GM23338 (cell line): ENCODE results near the gene NEK2.

Experiments
- CREB1 ChIP-seq: fragments of 250-450 bp; sonication (Bioruptor Pico); IDR thresholded peaks from 2 replicates; pipeline ENCODE4 v1.5.0; 2020; ENCODE audit warnings: low read depth, mild to moderate bottlenecking, moderate library complexity
- EZH2 ChIP-seq: fragments of 200-600 bp; sonication (generic); IDR thresholded peaks from one replicate; pipeline ENCODE4 v1.8.0; 2017; ENCODE audit warnings: antibody characterized with exemption, mild to moderate bottlenecking, low read depth; ENCODE audit not compliant: unreplicated experiment
- EZH2phosphoT487 ChIP-seq: fragments of 200-600 bp; sonication (generic); IDR thresholded peaks from one replicate; pipeline ENCODE4 v1.8.1; 2018; ENCODE audit warnings: antibody characterized with exemption; ENCODE audit not compliant: unreplicated experiment
- JUNB ChIP-seq: IDR thresholded peaks from one replicate; pipeline ENCODE4 v1.6.1; 2016; ENCODE audit warnings: antibody characterized with exemption; ENCODE audit not compliant: unreplicated experiment
- NANOG ChIP-seq: IDR thresholded peaks from 2 replicates; pipeline ENCODE4 v1.6.1; 2016; ENCODE audit warnings: antibody characterized with exemption, borderline replicate concordance
- POLR2AphosphoS5 ChIP-seq: IDR thresholded peaks from 2 replicates; pipeline ENCODE4 v1.6.1; 2016; ENCODE audit warnings: antibody characterized with exemption, low read depth
- STAT1 ChIP-seq: IDR thresholded peaks from one replicate; pipeline ENCODE4 v1.6.1; 2016; ENCODE audit warnings: antibody characterized with exemption; ENCODE audit not compliant: unreplicated experiment
- ZNF114 ChIP-seq: fragments of 250-450 bp; sonication (Bioruptor Pico); IDR thresholded peaks from 2 replicates; pipeline ENCODE4 v1.5.0; 2020; ENCODE audit warnings: mild to moderate bottlenecking, moderate library complexity
- TF ChIP-seq, protein P1 (sequence below): IDR thresholded peaks from one replicate; pipeline ENCODE4 v1.6.1; 2018; ENCODE audit warnings: antibody characterized with exemption; ENCODE audit not compliant: unreplicated experiment
- TF ChIP-seq, protein P2 (sequence below), 2 experiments: fragments of 200-600 bp in 1 of 2; sonication (generic) in 1 of 2; conservative IDR thresholded peaks; 2 replicates each; pipeline versions ENCODE4 v1.5.1 to v1.6.1; 2016 to 2017; ENCODE audit warnings: antibody characterized with exemption in 2 of 2, low read depth in 2 of 2, mild to moderate bottlenecking in 2 of 2, moderate library complexity in 1 of 2
- TF ChIP-seq, protein P3 (sequence below): fragments of 250-450 bp; sonication (Bioruptor Pico); IDR thresholded peaks from 2 replicates; pipeline ENCODE4 v1.5.0; 2020; ENCODE audit warnings: mild to moderate bottlenecking, moderate library complexity
- TF ChIP-seq, protein P4 (sequence below): IDR thresholded peaks from 2 replicates; pipeline ENCODE4 v1.6.1; 2016; ENCODE audit warnings: antibody characterized with exemption

DNA sequence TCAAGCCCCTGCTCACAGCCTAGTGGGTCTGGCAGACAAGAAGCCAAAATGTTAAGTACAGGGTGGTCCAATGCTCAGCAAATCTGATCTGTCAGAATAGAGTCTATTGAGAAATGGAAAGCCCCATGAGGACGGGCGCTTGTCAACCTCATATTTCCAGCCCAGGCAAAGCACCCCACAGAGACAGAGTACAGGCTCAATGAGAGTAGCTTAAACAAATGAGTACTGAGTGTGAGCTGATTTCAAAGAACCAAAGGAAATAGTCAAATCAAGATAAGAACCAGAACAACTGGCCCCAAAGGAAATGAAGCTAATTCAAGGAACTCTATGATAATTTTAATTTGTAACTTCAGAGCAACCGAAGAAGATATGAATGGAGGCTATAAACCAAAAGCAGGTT lies 51.9 kb downstream of the NEK2 start:
- TF ChIP-seq, protein P1, sequence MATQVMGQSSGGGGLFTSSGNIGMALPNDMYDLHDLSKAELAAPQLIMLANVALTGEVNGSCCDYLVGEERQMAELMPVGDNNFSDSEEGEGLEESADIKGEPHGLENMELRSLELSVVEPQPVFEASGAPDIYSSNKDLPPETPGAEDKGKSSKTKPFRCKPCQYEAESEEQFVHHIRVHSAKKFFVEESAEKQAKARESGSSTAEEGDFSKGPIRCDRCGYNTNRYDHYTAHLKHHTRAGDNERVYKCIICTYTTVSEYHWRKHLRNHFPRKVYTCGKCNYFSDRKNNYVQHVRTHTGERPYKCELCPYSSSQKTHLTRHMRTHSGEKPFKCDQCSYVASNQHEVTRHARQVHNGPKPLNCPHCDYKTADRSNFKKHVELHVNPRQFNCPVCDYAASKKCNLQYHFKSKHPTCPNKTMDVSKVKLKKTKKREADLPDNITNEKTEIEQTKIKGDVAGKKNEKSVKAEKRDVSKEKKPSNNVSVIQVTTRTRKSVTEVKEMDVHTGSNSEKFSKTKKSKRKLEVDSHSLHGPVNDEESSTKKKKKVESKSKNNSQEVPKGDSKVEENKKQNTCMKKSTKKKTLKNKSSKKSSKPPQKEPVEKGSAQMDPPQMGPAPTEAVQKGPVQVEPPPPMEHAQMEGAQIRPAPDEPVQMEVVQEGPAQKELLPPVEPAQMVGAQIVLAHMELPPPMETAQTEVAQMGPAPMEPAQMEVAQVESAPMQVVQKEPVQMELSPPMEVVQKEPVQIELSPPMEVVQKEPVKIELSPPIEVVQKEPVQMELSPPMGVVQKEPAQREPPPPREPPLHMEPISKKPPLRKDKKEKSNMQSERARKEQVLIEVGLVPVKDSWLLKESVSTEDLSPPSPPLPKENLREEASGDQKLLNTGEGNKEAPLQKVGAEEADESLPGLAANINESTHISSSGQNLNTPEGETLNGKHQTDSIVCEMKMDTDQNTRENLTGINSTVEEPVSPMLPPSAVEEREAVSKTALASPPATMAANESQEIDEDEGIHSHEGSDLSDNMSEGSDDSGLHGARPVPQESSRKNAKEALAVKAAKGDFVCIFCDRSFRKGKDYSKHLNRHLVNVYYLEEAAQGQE, result no peak
- TF ChIP-seq CREB1 (CRISPR knock-in tag) (no peak), EZH2 (no peak), EZH2phosphoT487 (no peak), POLR2AphosphoS5 (no peak), JUNB (no peak), STAT1 (no peak), NANOG (no peak), ZNF114 (CRISPR knock-in tag) (no peak)
- TF ChIP-seq, protein P2, sequence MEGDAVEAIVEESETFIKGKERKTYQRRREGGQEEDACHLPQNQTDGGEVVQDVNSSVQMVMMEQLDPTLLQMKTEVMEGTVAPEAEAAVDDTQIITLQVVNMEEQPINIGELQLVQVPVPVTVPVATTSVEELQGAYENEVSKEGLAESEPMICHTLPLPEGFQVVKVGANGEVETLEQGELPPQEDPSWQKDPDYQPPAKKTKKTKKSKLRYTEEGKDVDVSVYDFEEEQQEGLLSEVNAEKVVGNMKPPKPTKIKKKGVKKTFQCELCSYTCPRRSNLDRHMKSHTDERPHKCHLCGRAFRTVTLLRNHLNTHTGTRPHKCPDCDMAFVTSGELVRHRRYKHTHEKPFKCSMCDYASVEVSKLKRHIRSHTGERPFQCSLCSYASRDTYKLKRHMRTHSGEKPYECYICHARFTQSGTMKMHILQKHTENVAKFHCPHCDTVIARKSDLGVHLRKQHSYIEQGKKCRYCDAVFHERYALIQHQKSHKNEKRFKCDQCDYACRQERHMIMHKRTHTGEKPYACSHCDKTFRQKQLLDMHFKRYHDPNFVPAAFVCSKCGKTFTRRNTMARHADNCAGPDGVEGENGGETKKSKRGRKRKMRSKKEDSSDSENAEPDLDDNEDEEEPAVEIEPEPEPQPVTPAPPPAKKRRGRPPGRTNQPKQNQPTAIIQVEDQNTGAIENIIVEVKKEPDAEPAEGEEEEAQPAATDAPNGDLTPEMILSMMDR (conservative IDR thresholded peaks at IDR 0.05; ENCODE audit: low read depth in 2 of 2), result no peak
- TF ChIP-seq, protein P3, sequence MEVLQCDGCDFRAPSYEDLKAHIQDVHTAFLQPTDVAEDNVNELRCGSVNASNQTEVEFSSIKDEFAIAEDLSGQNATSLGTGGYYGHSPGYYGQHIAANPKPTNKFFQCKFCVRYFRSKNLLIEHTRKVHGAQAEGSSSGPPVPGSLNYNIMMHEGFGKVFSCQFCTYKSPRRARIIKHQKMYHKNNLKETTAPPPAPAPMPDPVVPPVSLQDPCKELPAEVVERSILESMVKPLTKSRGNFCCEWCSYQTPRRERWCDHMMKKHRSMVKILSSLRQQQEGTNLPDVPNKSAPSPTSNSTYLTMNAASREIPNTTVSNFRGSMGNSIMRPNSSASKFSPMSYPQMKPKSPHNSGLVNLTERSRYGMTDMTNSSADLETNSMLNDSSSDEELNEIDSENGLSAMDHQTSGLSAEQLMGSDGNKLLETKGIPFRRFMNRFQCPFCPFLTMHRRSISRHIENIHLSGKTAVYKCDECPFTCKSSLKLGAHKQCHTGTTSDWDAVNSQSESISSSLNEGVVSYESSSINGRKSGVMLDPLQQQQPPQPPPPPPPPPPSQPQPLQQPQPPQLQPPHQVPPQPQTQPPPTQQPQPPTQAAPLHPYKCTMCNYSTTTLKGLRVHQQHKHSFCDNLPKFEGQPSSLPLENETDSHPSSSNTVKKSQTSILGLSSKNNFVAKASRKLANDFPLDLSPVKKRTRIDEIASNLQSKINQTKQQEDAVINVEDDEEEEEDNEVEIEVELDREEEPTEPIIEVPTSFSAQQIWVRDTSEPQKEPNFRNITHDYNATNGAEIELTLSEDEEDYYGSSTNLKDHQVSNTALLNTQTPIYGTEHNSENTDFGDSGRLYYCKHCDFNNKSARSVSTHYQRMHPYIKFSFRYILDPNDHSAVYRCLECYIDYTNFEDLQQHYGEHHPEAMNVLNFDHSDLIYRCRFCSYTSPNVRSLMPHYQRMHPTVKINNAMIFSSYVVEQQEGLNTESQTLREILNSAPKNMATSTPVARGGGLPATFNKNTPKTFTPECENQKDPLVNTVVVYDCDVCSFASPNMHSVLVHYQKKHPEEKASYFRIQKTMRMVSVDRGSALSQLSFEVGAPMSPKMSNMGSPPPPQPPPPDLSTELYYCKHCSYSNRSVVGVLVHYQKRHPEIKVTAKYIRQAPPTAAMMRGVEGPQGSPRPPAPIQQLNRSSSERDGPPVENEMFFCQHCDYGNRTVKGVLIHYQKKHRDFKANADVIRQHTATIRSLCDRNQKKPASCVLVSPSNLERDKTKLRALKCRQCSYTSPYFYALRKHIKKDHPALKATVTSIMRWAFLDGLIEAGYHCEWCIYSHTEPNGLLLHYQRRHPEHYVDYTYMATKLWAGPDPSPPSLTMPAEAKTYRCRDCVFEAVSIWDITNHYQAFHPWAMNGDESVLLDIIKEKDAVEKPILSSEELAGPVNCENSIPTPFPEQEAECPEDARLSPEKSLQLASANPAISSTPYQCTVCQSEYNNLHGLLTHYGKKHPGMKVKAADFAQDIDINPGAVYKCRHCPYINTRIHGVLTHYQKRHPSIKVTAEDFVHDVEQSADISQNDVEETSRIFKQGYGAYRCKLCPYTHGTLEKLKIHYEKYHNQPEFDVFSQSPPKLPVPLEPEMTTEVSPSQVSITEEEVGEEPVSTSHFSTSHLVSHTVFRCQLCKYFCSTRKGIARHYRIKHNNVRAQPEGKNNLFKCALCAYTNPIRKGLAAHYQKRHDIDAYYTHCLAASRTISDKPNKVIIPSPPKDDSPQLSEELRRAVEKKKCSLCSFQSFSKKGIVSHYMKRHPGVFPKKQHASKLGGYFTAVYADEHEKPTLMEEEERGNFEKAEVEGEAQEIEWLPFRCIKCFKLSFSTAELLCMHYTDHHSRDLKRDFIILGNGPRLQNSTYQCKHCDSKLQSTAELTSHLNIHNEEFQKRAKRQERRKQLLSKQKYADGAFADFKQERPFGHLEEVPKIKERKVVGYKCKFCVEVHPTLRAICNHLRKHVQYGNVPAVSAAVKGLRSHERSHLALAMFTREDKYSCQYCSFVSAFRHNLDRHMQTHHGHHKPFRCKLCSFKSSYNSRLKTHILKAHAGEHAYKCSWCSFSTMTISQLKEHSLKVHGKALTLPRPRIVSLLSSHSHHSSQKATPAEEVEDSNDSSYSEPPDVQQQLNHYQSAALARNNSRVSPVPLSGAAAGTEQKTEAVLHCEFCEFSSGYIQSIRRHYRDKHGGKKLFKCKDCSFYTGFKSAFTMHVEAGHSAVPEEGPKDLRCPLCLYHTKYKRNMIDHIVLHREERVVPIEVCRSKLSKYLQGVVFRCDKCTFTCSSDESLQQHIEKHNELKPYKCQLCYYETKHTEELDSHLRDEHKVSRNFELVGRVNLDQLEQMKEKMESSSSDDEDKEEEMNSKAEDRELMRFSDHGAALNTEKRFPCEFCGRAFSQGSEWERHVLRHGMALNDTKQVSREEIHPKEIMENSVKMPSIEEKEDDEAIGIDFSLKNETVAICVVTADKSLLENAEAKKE, result no peak
- TF ChIP-seq, protein P4, sequence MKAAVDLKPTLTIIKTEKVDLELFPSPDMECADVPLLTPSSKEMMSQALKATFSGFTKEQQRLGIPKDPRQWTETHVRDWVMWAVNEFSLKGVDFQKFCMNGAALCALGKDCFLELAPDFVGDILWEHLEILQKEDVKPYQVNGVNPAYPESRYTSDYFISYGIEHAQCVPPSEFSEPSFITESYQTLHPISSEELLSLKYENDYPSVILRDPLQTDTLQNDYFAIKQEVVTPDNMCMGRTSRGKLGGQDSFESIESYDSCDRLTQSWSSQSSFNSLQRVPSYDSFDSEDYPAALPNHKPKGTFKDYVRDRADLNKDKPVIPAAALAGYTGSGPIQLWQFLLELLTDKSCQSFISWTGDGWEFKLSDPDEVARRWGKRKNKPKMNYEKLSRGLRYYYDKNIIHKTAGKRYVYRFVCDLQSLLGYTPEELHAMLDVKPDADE, result no peak
